IPS-20b (cell line): ENCODE results near the gene ADGRV1.

Experiments used
- H3K27ac ChIP-seq: one replicate; pipeline ENCODE4 v1.5.1; 2013; ENCODE audit warnings: low read length
- H3K27me3 ChIP-seq: 2 replicates; pipeline ENCODE4 v1.6.1; 2013; ENCODE audit warnings: mild to moderate bottlenecking, low read length, inconsistent platforms; ENCODE audit not compliant: insufficient read depth
- H3K36me3 ChIP-seq: 2 replicates; pipeline ENCODE4 v1.6.1; 2013; ENCODE audit warnings: low read depth, mild to moderate bottlenecking, inconsistent platforms, low read length, moderate library complexity; ENCODE audit not compliant: insufficient read depth
- H3K4me1 ChIP-seq: 2 replicates; pipeline ENCODE4 v1.6.1; 2013; ENCODE audit warnings: mild to moderate bottlenecking, control low read depth, inconsistent platforms, low read length, moderate library complexity; ENCODE audit not compliant: insufficient read depth
- H3K4me3 ChIP-seq: 2 replicates; pipeline ENCODE4 v1.5.1; 2013; ENCODE audit warnings: mild to moderate bottlenecking, low read length, inconsistent platforms
- H3K9ac ChIP-seq: 2 replicates; pipeline ENCODE4 v1.6.1; 2013; ENCODE audit warnings: low read depth, mild to moderate bottlenecking, inconsistent platforms, low read length, moderate library complexity
- H3K9me3 ChIP-seq: 2 replicates; pipeline ENCODE4 v1.6.1; 2013; ENCODE audit warnings: mild to moderate bottlenecking, low read depth, low read length, inconsistent platforms; ENCODE audit not compliant: insufficient read depth

Gene ADGRV1

DNA sequence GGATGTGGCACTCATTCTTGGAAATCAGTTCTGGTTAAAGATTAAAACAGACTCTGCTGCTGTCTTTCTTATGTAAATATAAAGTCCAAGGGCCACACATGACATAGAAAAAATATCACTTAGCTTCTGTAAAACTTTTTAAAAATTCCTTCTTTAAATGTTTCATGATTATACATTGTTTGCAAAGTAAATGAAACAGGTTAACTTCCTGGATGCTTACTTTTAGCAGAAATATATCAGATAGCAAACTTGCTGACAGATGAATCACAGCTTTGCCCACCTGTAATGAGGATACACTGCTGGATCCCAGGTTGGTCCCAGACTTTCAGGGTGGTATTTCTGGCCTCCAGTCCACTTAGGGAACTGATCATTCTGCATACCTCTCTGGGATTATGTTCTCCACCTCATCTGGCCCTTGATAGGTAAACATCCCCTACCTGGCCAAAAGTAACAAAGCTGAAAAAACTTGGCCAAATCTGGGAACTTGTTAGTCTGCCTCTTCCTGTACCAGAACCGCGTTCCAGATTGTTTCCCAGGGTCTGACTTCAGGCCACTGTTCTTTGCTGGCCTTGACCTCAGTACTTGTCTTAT lies 340.5 kb downstream of the ADGRV1 start:
- Histone ChIP-seq H3K9me3 (no peaks in the 10 kb centered on the region), H3K27me3 (no peaks in the 10 kb centered on the region), H3K36me3 (peaks cover 12% of the 10 kb centered on the region; the same call in 1 of the 2 replicates), H3K9ac (no peak overlapping the region), H3K27ac (no peak overlapping the region), H3K4me3 (no peak overlapping the region), H3K4me1 (peaks cover 12% of the 10 kb centered on the region; the same call in 1 of the 2 replicates)

DNA sequence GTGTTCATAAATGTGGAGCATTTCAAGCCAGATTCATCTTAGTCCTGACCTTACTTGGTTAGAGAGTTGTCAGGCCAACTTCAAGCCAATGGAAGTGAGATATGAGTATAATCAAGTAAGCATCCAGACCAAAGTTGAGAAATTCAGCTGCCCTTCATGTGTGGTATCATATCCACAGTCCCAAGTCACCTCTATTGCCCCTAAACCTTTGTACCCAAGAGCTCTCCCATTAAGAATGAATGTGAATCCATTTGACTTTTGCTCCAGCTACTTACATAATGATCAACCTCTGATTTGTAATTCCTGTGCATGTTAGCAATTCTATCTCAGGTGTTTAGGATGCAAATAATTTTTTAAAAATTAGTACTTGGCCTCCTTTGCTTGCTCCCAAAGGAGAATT lies 342.7 kb downstream of the ADGRV1 start:
- Histone ChIP-seq H3K4me3 (no peak overlapping the region), H3K27ac (no peak overlapping the region), H3K9me3 (no peaks in the 10 kb centered on the region), H3K9ac (no peak overlapping the region), H3K36me3 (no peaks in the 10 kb centered on the region), H3K27me3 (no peaks in the 10 kb centered on the region), H3K4me1 (peaks cover 6% of the 10 kb centered on the region; the same call in 1 of the 2 replicates)

DNA sequence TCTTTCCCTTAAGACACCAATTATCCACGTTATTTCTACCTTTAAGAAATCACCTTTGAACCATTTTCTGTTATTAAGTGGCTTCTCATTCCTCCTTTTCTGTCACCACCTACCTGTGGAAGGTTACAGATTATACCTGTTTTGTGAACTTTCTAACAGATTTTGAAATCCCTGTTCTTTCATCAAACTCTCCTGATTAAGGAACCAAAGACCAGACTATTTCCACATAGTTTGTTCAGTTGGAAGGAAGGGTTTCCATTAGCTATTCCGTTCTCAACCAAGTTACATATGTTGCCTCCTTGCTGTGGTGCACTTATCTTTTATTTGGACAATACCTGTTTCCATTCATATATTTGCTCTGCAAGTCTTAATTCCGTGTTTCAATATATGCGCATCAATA lies 343.6 kb downstream of the ADGRV1 start:
- Histone ChIP-seq H3K36me3 (no peaks in the 10 kb centered on the region), H3K27ac (no peak overlapping the region), H3K4me3 (no peak overlapping the region), H3K9ac (no peak overlapping the region), H3K9me3 (no peaks in the 10 kb centered on the region), H3K27me3 (no peaks in the 10 kb centered on the region), H3K4me1 (no peaks in the 10 kb centered on the region)

DNA sequence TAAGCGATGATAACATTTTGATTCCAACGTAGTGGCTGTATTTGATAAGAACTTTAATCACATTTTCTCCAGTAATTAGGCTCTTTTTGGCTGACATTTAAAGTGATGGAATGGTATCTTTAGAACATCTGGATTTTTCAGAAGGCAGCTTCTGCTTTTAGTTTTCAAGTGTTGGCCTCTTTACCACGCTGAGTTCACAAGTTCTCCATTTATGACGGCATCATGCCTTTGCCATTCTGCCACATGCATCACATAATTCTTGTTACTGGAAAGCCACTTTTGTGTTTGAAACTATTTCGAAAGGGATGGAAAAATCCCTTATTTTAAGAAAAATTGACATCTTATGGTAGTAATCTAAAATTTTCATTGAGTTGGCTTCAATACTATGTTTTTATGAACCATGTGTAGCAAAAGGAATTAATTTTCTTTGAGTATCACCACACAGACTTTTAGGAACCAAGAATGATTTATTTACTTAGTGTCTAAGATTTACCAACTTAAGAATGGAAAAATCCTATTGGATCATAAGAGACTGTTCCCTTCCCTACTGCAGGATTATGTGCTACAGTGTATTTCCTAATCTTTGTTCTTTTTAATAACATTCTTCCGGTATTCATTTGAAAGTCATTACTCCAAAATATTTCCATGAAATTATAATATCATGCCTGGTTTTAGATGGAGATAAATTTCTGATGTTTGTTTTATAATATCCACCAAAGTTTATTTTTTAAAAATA lies 344.2 kb downstream of the ADGRV1 start:
- Histone ChIP-seq H3K36me3 (no peaks in the 10 kb centered on the region), H3K9ac (no peak overlapping the region), H3K4me1 (no peaks in the 10 kb centered on the region), H3K27me3 (no peaks in the 10 kb centered on the region), H3K27ac (no peak overlapping the region), H3K9me3 (no peaks in the 10 kb centered on the region), H3K4me3 (no peak overlapping the region)

DNA sequence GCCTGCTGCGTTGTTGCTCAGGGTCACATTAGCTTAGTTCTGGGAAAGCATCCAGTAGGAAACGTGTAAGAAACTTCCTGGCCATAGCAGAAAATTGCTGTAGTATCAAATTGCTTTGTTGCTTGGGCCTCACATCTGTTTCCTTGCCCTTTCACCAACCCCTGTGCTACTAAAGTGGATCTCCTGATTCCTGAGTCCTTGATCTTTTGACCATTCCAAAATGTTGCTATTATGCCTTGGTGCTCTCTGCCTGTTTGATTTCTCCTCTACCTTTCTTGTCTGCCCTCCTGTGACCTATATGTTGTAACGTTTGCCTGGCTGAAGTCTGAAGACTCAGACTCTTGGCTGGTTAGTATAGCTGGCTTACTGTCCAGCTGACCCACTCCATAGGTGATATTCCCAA lies 350.5 kb downstream of the ADGRV1 start:
- no peaks in the 10 kb centered on the region for H3K27me3 ChIP-seq
- peaks cover 2% of the 10 kb centered on the region; the same call in 1 of the 2 replicates for H3K4me1 ChIP-seq
- peaks cover 4% of the 10 kb centered on the region; the same call in 1 of the 2 replicates for H3K36me3 ChIP-seq
- H3K9ac ChIP-seq: no peak overlapping the region
- H3K27ac ChIP-seq: no peak overlapping the region
- H3K9me3 ChIP-seq: no peaks in the 10 kb centered on the region
- H3K4me3 ChIP-seq: no peak overlapping the region

DNA sequence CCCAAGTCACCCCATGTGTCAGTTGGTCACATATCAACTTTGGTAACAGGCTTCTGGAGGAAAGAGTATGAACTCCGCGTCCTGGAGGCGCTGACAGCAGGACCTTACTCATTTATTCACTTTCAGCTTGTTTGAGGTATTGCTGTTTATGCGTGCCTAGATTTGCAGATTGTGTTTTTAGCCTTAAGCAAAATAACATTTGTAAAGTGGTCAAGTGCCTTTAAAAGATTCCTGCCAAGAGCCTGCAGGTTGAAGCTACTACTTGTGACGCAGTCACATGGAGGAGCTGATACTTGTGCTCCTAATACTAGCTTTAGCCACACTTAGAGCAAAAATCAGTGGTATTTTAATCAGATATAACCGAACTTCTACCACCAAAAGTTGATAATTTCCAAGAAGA lies 351.3 kb downstream of the ADGRV1 start:
- H3K4me3 ChIP-seq: no peak overlapping the region
- no peaks in the 10 kb centered on the region for H3K27me3 ChIP-seq
- H3K4me1 ChIP-seq: peaks cover 6% of the 10 kb centered on the region; the same call in 1 of the 2 replicates
- no peak overlapping the region for H3K9ac ChIP-seq
- no peak overlapping the region for H3K27ac ChIP-seq
- H3K36me3 ChIP-seq: peaks cover 4% of the 10 kb centered on the region; the same call in 1 of the 2 replicates
- H3K9me3 ChIP-seq: no peaks in the 10 kb centered on the region

DNA sequence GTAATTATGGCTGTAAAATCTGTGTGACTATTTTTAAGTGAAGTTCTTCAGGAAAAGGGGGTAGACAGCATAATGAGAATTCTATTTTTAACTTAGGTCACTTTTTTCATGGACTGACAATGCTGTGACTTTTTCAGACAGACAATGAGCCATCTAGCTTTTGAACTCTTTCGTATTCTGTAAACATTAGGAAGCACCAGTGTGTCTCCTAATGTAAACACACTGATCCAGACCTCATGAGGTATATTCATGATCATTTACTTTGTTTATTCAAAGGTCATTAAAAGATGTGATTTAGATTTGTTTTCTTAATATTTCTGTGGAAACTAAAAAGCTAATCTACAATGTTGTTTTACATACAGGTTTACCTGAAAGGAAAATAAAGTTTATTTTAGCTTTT lies 352.6 kb downstream of the ADGRV1 start:
- Histone ChIP-seq H3K27ac (no peak overlapping the region), H3K36me3 (peaks cover 4% of the 10 kb centered on the region; the same call in 1 of the 2 replicates), H3K9ac (no peak overlapping the region), H3K4me1 (peaks cover 6% of the 10 kb centered on the region; the same call in 1 of the 2 replicates), H3K27me3 (no peaks in the 10 kb centered on the region), H3K9me3 (no peaks in the 10 kb centered on the region), H3K4me3 (no peak overlapping the region)

DNA sequence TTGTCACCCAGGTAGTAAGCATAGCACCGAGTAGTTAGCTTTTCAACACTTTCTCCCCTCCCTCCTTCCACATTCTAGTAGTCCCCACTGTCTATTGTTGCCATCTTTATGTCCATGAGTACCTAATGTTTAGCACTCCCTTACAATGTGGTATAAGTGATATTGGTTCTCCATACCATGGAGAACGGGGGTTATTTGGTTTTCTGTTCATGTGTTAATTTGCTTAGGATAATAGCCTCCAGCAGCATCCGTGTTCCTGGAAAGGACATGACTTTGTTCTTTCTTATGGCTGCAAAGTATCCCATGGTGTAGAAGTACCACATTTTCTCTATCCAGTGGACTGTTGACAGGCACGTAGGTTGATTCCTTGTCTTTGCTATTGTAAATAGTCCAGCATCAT lies 353.9 kb downstream of the ADGRV1 start:
- H3K9me3 ChIP-seq: no peaks in the 10 kb centered on the region
- H3K36me3 ChIP-seq: peaks cover 4% of the 10 kb centered on the region; the same call in 1 of the 2 replicates
- H3K4me3 ChIP-seq: no peak overlapping the region
- H3K4me1 ChIP-seq: peaks cover 6% of the 10 kb centered on the region; the same call in 1 of the 2 replicates
- no peak overlapping the region for H3K27ac ChIP-seq
- no peak overlapping the region for H3K9ac ChIP-seq
- no peaks in the 10 kb centered on the region for H3K27me3 ChIP-seq

DNA sequence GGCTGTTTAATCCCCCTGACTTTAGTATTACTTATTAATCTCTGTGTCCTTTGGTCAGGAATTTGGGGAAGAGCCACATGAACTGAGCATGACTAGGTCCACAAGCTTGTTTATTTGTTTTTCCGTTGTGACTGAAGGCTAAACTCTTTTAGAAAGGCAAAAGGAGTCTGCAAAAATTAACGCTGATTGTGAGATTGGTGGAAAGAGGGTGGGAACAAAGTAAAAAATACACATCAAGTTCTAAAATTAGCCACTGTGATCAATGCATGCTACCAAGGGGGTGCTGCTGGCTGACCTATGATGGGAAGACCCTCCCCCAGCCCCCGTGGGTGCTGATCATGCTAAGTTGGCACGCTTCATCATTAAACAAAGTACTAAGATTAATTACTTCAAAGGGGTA lies 356.8 kb downstream of the ADGRV1 start:
- no peaks in the 10 kb centered on the region for H3K9me3 ChIP-seq
- H3K27ac ChIP-seq: no peak overlapping the region
- H3K4me1 ChIP-seq: 0 out of 2 replicates have a peak, but pooled peaks cover 6% of the 10 kb centered on the region
- H3K27me3 ChIP-seq: no peaks in the 10 kb centered on the region
- H3K4me3 ChIP-seq: no peak overlapping the region
- H3K9ac ChIP-seq: no peak overlapping the region
- H3K36me3 ChIP-seq: peaks cover 4% of the 10 kb centered on the region; the same call in 1 of the 2 replicates

DNA sequence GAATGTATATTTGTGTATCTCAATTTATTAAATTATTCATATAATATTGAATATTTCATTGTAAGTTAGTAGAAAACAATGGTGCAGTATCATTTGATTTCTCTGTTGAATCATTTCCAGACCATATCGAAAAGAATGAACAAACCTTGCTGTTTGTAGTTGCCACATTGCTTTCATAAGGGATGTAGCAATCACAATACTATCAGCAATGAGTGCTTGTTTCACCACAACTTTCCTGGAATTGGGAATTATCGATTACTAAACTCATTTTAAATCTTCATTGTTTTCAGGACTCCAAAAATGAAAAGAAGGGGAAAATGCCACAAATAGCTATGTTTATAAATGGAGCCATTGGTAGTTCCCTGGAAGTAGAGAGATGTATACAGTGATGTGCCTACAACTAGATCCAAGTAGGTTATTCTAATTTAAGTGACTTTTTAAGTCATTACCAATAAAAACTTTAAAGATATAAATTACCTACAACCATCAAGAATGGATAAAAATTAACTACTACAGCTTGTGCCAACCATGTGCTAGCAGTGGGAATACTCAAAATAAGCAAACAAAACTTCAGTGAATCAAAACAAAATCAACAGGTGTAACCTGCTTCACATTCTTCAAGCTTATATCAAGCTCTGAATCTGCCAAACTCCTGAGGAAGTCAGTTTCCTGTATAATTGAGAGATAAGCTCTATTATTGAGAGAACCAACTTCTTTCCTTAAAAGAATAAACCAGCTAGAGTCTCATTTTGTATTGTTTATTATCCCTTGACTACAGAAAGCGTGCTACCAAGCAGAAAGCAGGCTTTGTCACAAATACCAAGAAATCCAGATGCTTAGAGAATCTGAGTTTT lies 358.6 kb downstream of the ADGRV1 start:
- Histone ChIP-seq H3K9me3 (no peaks in the 10 kb centered on the region), H3K9ac (no peak overlapping the region), H3K27ac (no peak overlapping the region), H3K27me3 (no peaks in the 10 kb centered on the region), H3K36me3 (peaks cover 10% of the 10 kb centered on the region), H3K4me3 (no peak overlapping the region), H3K4me1 (0 out of 2 replicates have a peak, but pooled peaks cover 4% of the 10 kb centered on the region)

DNA sequence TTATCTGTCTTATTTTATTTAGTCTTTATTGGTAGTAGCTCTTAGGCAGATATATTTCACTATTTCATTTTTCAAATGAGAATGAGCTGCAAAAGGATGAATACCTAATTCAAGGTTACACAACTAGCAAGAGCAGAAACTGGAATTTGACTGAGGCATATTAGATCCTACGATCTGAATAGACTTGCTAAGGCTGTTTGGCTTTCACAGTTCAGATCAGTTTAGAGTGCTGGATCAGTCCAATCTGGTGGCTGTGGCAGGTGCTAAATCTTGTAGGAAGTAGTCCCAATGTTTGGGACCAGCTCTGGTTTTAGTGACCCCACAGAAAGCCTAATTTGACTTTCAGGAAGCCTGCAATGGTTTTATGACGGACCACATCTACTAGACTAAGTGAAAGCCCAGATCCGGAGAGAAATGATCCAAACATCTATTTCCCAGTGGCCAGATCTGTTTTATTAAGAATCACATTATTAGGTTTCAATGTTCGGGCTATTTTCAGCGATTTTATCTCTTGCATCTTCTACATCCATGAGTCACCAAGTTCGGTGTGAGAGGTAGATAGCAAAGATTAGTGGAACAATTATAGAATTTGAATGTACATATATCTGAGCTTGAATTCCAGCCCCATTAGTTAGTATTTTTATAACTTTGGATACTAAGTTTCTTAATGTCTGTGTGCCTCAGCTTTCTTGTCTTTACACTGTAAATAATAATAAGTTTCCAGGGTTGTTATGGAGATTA lies 359.5 kb downstream of the ADGRV1 start:
- Histone ChIP-seq H3K4me1 (0 out of 2 replicates have a peak, but pooled peaks cover 4% of the 10 kb centered on the region), H3K36me3 (peaks cover 19% of the 10 kb centered on the region), H3K9me3 (no peaks in the 10 kb centered on the region), H3K27me3 (no peaks in the 10 kb centered on the region), H3K9ac (no peak overlapping the region), H3K4me3 (no peak overlapping the region), H3K27ac (no peak overlapping the region)
